ENCODE measurements around the gene LDLRAD4.
"Not testable (repeated sequence)": the region's sequence is repeated elsewhere in the genome, so short reads cannot be mapped to it uniquely, and the experiment has no call there.

Gene LDLRAD4

DNA sequence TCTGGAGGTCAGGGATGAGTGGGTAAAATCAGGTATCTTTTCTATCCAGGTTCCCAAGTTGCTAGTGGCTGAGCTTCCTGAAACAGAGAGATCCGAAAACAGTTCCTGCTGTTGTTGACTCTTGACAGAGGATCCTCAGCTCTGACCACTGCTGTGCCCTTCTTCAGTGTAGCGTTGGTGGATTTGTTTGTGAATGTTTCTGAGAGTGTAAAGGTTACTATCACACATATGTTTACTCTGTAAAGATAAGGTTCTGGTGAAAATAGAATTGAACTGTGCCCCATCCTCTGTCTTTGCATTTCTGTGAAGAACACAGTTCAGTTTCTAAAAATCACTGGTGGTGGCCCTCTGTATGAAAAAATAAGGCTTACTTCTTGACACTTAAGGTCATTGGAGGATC lies 119.8 kb downstream of the LDLRAD4 start:
- no peak overlapping the region for H3K4me2 ChIP-seq (ENCODE audit: insufficient read depth, low read length, poor library complexity, severe bottlenecking)
- no peak overlapping the region for H3K4ac ChIP-seq (ENCODE audit: low read length)
- H2BK12ac ChIP-seq (ENCODE audit: low read length), result no peak overlapping the region
- WGBS, 2 donors (ENCODE audit: extremely low coverage in 2 of 2, insufficient read length in 2 of 2, insufficient replicate concordance in 1 of 2), result no CpG with 5 or more reads among the region's 2 CpGs
- no peak overlapping the region for H3K27ac ChIP-seq (replicated peaks; ENCODE audit: low read length)
- no peak overlapping the region for H3K9ac ChIP-seq (ENCODE audit: low read depth, low read length, poor library complexity)
- no peak overlapping the region for H4K91ac ChIP-seq (ENCODE audit: low read depth, low read length, poor library complexity)
- H2BK120ac ChIP-seq (ENCODE audit: low read depth, low read length), result no peak overlapping the region
- H2AK5ac ChIP-seq (ENCODE audit: low read depth, low read length), result no peak overlapping the region
- no peak overlapping the region for H3K23ac ChIP-seq (ENCODE audit: low read depth, low read length, poor library complexity)
- no peak overlapping the region for H2BK5ac ChIP-seq (ENCODE audit: low read length)
- H3K14ac ChIP-seq (ENCODE audit: low read length), result no peak overlapping the region
- H3K18ac ChIP-seq (ENCODE audit: low read length), result no peak overlapping the region
- H2AFZ ChIP-seq (ENCODE audit: low read length), result no peak overlapping the region
- no peak overlapping the region for H4K8ac ChIP-seq (ENCODE audit: low read depth, low read length)
- H3K9me3 ChIP-seq (replicated peaks in 1 of 2; ENCODE audit: control insufficient read depth in 2 of 2, insufficient read depth in 1 of 2, low read depth in 1 of 2, low read length in 2 of 2), result no peaks in the 10 kb centered on the region
- no peak overlapping the region for H3K4me3 ChIP-seq (ENCODE audit: low read length in 2 of 2)
- no peaks in the 10 kb centered on the region for H3K79me1 ChIP-seq (ENCODE audit: low read depth, low read length)
- H3K4me1 ChIP-seq (ENCODE audit: control insufficient read depth in 2 of 2, insufficient read depth in 1 of 2, low read depth in 1 of 2, low read length in 2 of 2), result no peaks in the 10 kb centered on the region
- H2BK15ac ChIP-seq (ENCODE audit: low read length), result no peak overlapping the region
- H3K27me3 ChIP-seq (ENCODE audit: control insufficient read depth in 3 of 3, insufficient read depth in 3 of 3, low read depth in 1 of 3, low read length in 3 of 3), result no peaks in the 10 kb centered on the region
- DNase-seq (ENCODE audit: low spot score), result no peak
- H3K36me3 ChIP-seq (replicated peaks in 1 of 2; ENCODE audit: control insufficient read depth in 2 of 2, insufficient read depth in 2 of 2, low read length in 2 of 2), result no peaks in the 10 kb centered on the region

DNA sequence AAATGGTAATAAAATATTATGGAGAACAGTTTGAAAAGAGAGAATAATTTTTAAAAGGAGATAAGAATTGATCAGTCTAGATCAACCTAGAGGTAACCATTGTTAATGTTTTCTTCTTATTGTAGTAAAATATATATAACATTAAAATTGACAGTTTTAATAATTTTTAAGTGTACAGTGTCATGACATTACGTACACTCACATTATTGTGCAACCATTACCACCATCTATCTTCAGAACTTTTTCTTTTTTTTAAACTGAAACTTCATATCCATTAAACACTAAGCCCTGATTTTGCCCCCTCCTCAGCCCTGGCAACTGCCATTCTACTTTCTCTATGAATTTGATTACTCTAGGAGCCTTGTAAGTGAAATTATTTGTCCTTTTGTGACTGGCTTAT lies 121.1 kb downstream of the LDLRAD4 start:
- no CpG with 5 or more reads among the region's 1 CpG for WGBS, 2 donors (ENCODE audit: extremely low coverage in 2 of 2, insufficient read length in 2 of 2, insufficient replicate concordance in 1 of 2)
- Histone ChIP-seq H3K4me2 (ENCODE audit: insufficient read depth, low read length, poor library complexity, severe bottlenecking) (no peak overlapping the region), H3K4ac (ENCODE audit: low read length) (no peak overlapping the region), H2BK5ac (ENCODE audit: low read length) (no peak overlapping the region), H3K9me3 (replicated peaks in 1 of 2; ENCODE audit: control insufficient read depth in 2 of 2, insufficient read depth in 1 of 2, low read depth in 1 of 2, low read length in 2 of 2) (no peaks in the 10 kb centered on the region), H2AFZ (ENCODE audit: low read length) (no peak overlapping the region), H4K8ac (ENCODE audit: low read depth, low read length) (no peak overlapping the region), H3K27me3 (ENCODE audit: control insufficient read depth in 3 of 3, insufficient read depth in 3 of 3, low read depth in 1 of 3, low read length in 3 of 3) (no peaks in the 10 kb centered on the region), H3K27ac (replicated peaks; ENCODE audit: low read length) (no peak overlapping the region), H2BK15ac (ENCODE audit: low read length) (no peak overlapping the region), H4K91ac (ENCODE audit: low read depth, low read length, poor library complexity) (no peak overlapping the region), H3K4me3 (ENCODE audit: low read length in 2 of 2) (no peak overlapping the region), H2AK5ac (ENCODE audit: low read depth, low read length) (no peak overlapping the region), H3K9ac (ENCODE audit: low read depth, low read length, poor library complexity) (no peak overlapping the region), H3K23ac (ENCODE audit: low read depth, low read length, poor library complexity) (no peak overlapping the region), H3K36me3 (replicated peaks in 1 of 2; ENCODE audit: control insufficient read depth in 2 of 2, insufficient read depth in 2 of 2, low read length in 2 of 2) (no peaks in the 10 kb centered on the region), H3K79me1 (ENCODE audit: low read depth, low read length) (no peaks in the 10 kb centered on the region), H3K4me1 (ENCODE audit: control insufficient read depth in 2 of 2, insufficient read depth in 1 of 2, low read depth in 1 of 2, low read length in 2 of 2) (no peaks in the 10 kb centered on the region), H3K18ac (ENCODE audit: low read length) (no peak overlapping the region), H3K14ac (ENCODE audit: low read length) (no peak overlapping the region), H2BK120ac (ENCODE audit: low read depth, low read length) (no peak overlapping the region), H2BK12ac (ENCODE audit: low read length) (no peak overlapping the region)
- no peak for DNase-seq (ENCODE audit: low spot score)

DNA sequence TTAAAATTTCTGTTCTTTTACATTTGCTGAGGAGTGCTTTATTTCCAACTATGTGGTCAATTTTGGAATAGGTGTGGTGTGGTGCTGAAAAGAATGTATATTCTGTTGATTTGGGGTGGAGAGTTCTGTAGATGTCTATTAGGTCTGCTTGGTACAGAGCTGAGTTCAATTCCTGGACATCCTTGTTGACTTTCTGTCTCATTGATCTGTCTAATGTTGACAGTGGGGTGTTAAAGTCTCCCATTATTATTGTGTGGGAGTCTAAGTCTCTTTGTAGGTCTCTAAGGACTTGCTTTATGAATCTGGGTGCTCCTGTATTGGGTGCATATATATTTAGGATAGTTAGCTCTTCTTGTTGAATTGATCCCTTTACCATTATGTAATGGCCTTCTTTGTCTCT lies 127.9 kb downstream of the LDLRAD4 start:
- H2AK5ac ChIP-seq (ENCODE audit: low read depth, low read length); H3K4me1 ChIP-seq (ENCODE audit: control insufficient read depth in 2 of 2, insufficient read depth in 1 of 2, low read depth in 1 of 2, low read length in 2 of 2); H3K79me1 ChIP-seq (ENCODE audit: low read depth, low read length): not testable (repeated sequence)

DNA sequence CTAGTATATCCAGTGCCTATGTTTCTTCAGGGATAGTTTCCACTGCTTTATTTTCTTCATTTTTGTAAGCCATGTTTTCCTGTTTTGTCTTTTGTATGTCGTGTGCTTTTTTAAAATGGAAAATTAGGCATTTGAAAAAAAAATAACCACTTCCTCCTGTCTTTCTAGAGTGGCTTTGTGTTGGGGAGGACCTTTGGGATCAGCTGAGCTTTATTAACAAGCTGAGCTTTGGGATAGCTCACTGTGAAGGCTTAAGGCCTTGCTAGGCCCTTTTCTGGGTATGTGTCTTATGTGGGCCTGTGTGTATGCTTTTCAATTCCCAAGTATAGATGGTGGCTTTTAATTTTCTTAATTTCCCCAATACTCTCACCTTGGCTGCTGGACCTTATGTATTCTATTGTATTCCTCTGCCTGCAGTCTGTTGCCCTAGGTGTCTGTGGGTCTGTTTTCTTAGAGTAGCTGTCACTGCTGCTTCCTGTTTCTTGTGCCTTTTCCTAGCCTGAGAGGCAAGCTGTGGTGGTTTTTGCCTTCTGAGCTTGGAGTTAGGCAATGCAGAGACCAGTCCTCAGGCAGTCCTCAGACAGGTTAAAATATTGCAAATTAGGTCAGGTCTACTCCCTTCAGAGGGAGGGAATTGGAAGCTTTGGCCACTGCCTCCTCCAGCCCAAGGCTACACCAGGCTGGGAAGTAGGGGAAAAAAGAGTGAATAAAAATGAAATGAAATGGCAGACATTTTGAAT lies 134.7 kb downstream of the LDLRAD4 start:
- Histone ChIP-seq H4K91ac (ENCODE audit: low read depth, low read length, poor library complexity) (no peak overlapping the region), H4K8ac (ENCODE audit: low read depth, low read length) (no peak overlapping the region), H2BK15ac (ENCODE audit: low read length) (no peak overlapping the region), H3K4me3 (ENCODE audit: low read length in 2 of 2) (no peak overlapping the region), H3K4me2 (ENCODE audit: insufficient read depth, low read length, poor library complexity, severe bottlenecking) (no peak overlapping the region), H3K9me3 (replicated peaks in 1 of 2; ENCODE audit: control insufficient read depth in 2 of 2, insufficient read depth in 1 of 2, low read depth in 1 of 2, low read length in 2 of 2) (no peaks in the 10 kb centered on the region), H3K4ac (ENCODE audit: low read length) (no peak overlapping the region), H2BK5ac (ENCODE audit: low read length) (no peak overlapping the region), H3K9ac (ENCODE audit: low read depth, low read length, poor library complexity) (no peak overlapping the region), H3K14ac (ENCODE audit: low read length) (no peak overlapping the region), H2AK5ac (ENCODE audit: low read depth, low read length) (no peak overlapping the region), H3K79me1 (ENCODE audit: low read depth, low read length) (no peaks in the 10 kb centered on the region), H2BK12ac (ENCODE audit: low read length) (no peak overlapping the region), H2BK120ac (ENCODE audit: low read depth, low read length) (no peak overlapping the region), H3K27me3 (ENCODE audit: control insufficient read depth in 3 of 3, insufficient read depth in 3 of 3, low read depth in 1 of 3, low read length in 3 of 3) (no peaks in the 10 kb centered on the region), H3K27ac (replicated peaks; ENCODE audit: low read length) (no peak overlapping the region), H3K18ac (ENCODE audit: low read length) (no peak overlapping the region), H3K36me3 (replicated peaks in 1 of 2; ENCODE audit: control insufficient read depth in 2 of 2, insufficient read depth in 2 of 2, low read length in 2 of 2) (no peaks in the 10 kb centered on the region), H3K4me1 (ENCODE audit: control insufficient read depth in 2 of 2, insufficient read depth in 1 of 2, low read depth in 1 of 2, low read length in 2 of 2) (no peaks in the 10 kb centered on the region), H3K23ac (ENCODE audit: low read depth, low read length, poor library complexity) (no peak overlapping the region), H2AFZ (ENCODE audit: low read length) (no peak overlapping the region)
- whole genome bisulfite sequencing, 2 donors (ENCODE audit: extremely low coverage in 2 of 2, insufficient read length in 2 of 2, insufficient replicate concordance in 1 of 2), result no CpG with 5 or more reads among the region's 1 CpG
- no peak for DNase-seq (ENCODE audit: low spot score)

More for the DNA sequence above, 127.9 kb downstream of the LDLRAD4 start:
- not testable (repeated sequence) for DNase-seq (ENCODE audit: low spot score); H3K9me3 ChIP-seq (replicated peaks in 1 of 2; ENCODE audit: control insufficient read depth in 2 of 2, insufficient read depth in 1 of 2, low read depth in 1 of 2, low read length in 2 of 2); H3K36me3 ChIP-seq (replicated peaks in 1 of 2; ENCODE audit: control insufficient read depth in 2 of 2, insufficient read depth in 2 of 2, low read length in 2 of 2); H3K23ac ChIP-seq (ENCODE audit: low read depth, low read length, poor library complexity); H2BK120ac ChIP-seq (ENCODE audit: low read depth, low read length); H3K27ac ChIP-seq (replicated peaks; ENCODE audit: low read length); H3K9ac ChIP-seq (ENCODE audit: low read depth, low read length, poor library complexity); H2BK15ac ChIP-seq (ENCODE audit: low read length); H2AFZ ChIP-seq (ENCODE audit: low read length); H3K4me3 ChIP-seq (ENCODE audit: low read length in 2 of 2); H4K91ac ChIP-seq (ENCODE audit: low read depth, low read length, poor library complexity); H2BK12ac ChIP-seq (ENCODE audit: low read length); H2BK5ac ChIP-seq (ENCODE audit: low read length); H3K4me2 ChIP-seq (ENCODE audit: insufficient read depth, low read length, poor library complexity, severe bottlenecking); H3K18ac ChIP-seq (ENCODE audit: low read length); H3K4ac ChIP-seq (ENCODE audit: low read length); H3K14ac ChIP-seq (ENCODE audit: low read length); H4K8ac ChIP-seq (ENCODE audit: low read depth, low read length); H3K27me3 ChIP-seq (ENCODE audit: control insufficient read depth in 3 of 3, insufficient read depth in 3 of 3, low read depth in 1 of 3, low read length in 3 of 3)
